Measurements from ENCODE around the gene ZC3H7B. TPM values are rescaled to one million over a fixed set of nuclear protein-coding genes. Genes with fewer than 3 reads are reported as not detected.

The ZC3H7B gene
- total RNA-seq, 1 donor, result 53.6 TPM

GRCh38 chr22:41300661-41301060, 664 bp upstream of the ZC3H7B start:
- peak overlapping the region; percentile 90 for H3K4me3 ChIP-seq (ENCODE audit: insufficient read depth, low read length)
- TF ChIP-seq CTCF (IDR thresholded peaks at IDR 0.05; ENCODE audit: extremely low read depth, low read depth, low read length), result no peak
- peaks cover 24% of the 10 kb centered on the region for H3K4me1 ChIP-seq (ENCODE audit: insufficient read depth, low read length)
- peaks cover 52% of the 10 kb centered on the region for H3K79me2 ChIP-seq (ENCODE audit: insufficient read depth, low read length)
- no peaks in the 10 kb centered on the region for H3K27me3 ChIP-seq (ENCODE audit: insufficient read depth, low read length)
- peaks cover 11% of the 10 kb centered on the region for H4K20me1 ChIP-seq (ENCODE audit: insufficient read depth, low read length)
- H3K9me3 ChIP-seq (ENCODE audit: low read depth, low read length), result no peaks in the 10 kb centered on the region
- peak overlapping the region; percentile 90 for H3K4me2 ChIP-seq (ENCODE audit: insufficient read depth, low read length)
- no peak for DNase-seq (ENCODE audit: insufficient read length, low spot score, missing footprints)
- peak overlapping the region; percentile 71 for H2AFZ ChIP-seq (ENCODE audit: low read length)
- H3K27ac ChIP-seq (ENCODE audit: low read depth, low read length), result no peak overlapping the region
- no peaks in the 10 kb centered on the region for H3K36me3 ChIP-seq (ENCODE audit: insufficient read depth, low read length)

- H2AFZ ChIP-seq (ENCODE audit: low read length), result peak overlapping the region; percentile 47
- DNase-seq (ENCODE audit: insufficient read length, low spot score, missing footprints), result peak; percentile 86
Measured at GRCh38 chr22:41302021-41302767, 869 bp downstream of the ZC3H7B start.

GRCh38 chr22:41302811-41303210, 1.5 kb downstream of the ZC3H7B start:
- Histone ChIP-seq H3K27ac (ENCODE audit: low read depth, low read length) (peak overlapping the region; percentile 74), H3K79me2 (ENCODE audit: insufficient read depth, low read length) (peaks cover 72% of the 10 kb centered on the region), H2AFZ (ENCODE audit: low read length) (peak overlapping the region; percentile 31), H3K9me3 (ENCODE audit: low read depth, low read length) (no peaks in the 10 kb centered on the region), H3K4me3 (ENCODE audit: insufficient read depth, low read length) (peak overlapping the region; percentile 90), H3K4me1 (ENCODE audit: insufficient read depth, low read length) (peaks cover 36% of the 10 kb centered on the region), H3K4me2 (ENCODE audit: insufficient read depth, low read length) (peak overlapping the region; percentile 89), H3K36me3 (ENCODE audit: insufficient read depth, low read length) (peaks cover 7% of the 10 kb centered on the region), H3K27me3 (ENCODE audit: insufficient read depth, low read length) (no peaks in the 10 kb centered on the region), H4K20me1 (ENCODE audit: insufficient read depth, low read length) (peaks cover 26% of the 10 kb centered on the region)
- TF ChIP-seq CTCF (IDR thresholded peaks at IDR 0.05; ENCODE audit: extremely low read depth, low read depth, low read length), result no peak
- DNase-seq (ENCODE audit: insufficient read length, low spot score, missing footprints), result peak; percentile 58

More at GRCh38 chr22:41302021-41302767, 869 bp downstream of the ZC3H7B start:
- Histone ChIP-seq H3K4me3 (ENCODE audit: insufficient read depth, low read length) (peak overlapping the region; percentile 90), H3K27ac (ENCODE audit: low read depth, low read length) (peak overlapping the region; percentile 74), H3K4me1 (ENCODE audit: insufficient read depth, low read length) (peaks cover 30% of the 10 kb centered on the region), H3K36me3 (ENCODE audit: insufficient read depth, low read length) (peaks cover under 1% of the 10 kb centered on the region), H3K79me2 (ENCODE audit: insufficient read depth, low read length) (peaks cover 66% of the 10 kb centered on the region), H3K27me3 (ENCODE audit: insufficient read depth, low read length) (no peaks in the 10 kb centered on the region), H4K20me1 (ENCODE audit: insufficient read depth, low read length) (peaks cover 21% of the 10 kb centered on the region), H3K4me2 (ENCODE audit: insufficient read depth, low read length) (peak overlapping the region; percentile 89), H3K9me3 (ENCODE audit: low read depth, low read length) (no peaks in the 10 kb centered on the region)
- no peak for TF ChIP-seq CTCF (IDR thresholded peaks at IDR 0.05; ENCODE audit: extremely low read depth, low read depth, low read length)

- no peak overlapping the region for H3K4me3 ChIP-seq (ENCODE audit: insufficient read depth, low read length)
- TF ChIP-seq CTCF (IDR thresholded peaks at IDR 0.05; ENCODE audit: extremely low read depth, low read depth, low read length), result no peak
- peak overlapping the region; percentile 57 for H3K27ac ChIP-seq (ENCODE audit: low read depth, low read length)
- peak; percentile 99 for DNase-seq (ENCODE audit: insufficient read length, low spot score, missing footprints)
- H2AFZ ChIP-seq (ENCODE audit: low read length), result no peak overlapping the region
- no peaks in the 10 kb centered on the region for H3K27me3 ChIP-seq (ENCODE audit: insufficient read depth, low read length)
- peaks cover 45% of the 10 kb centered on the region for H3K4me1 ChIP-seq (ENCODE audit: insufficient read depth, low read length)
- H3K9me3 ChIP-seq (ENCODE audit: low read depth, low read length), result no peaks in the 10 kb centered on the region
- peaks cover 11% of the 10 kb centered on the region for H3K36me3 ChIP-seq (ENCODE audit: insufficient read depth, low read length)
- peak overlapping the region; percentile 55 for H3K4me2 ChIP-seq (ENCODE audit: insufficient read depth, low read length)
- peaks cover 92% of the 10 kb centered on the region for H3K79me2 ChIP-seq (ENCODE audit: insufficient read depth, low read length)
- H4K20me1 ChIP-seq (ENCODE audit: insufficient read depth, low read length), result peaks cover 42% of the 10 kb centered on the region
Measured at GRCh38 chr22:41305646-41306045, 4.3 kb downstream of the ZC3H7B start.
